AG09309 (cell line): ENCODE measurements around the gene NIF3L1.
A peak's percentile ranks its signal among the peaks of the same experiment; 100 is the strongest.

ENCODE experiments used
- DNase-seq: peaks from one replicate; pipeline ENCODE4 v3.0.0-alpha.2; 2010; ENCODE audit warnings: low read depth
- H3K4me3 ChIP-seq: 2 replicates; pipeline ENCODE4 v1.5.1; 2011; ENCODE audit warnings: mild to moderate bottlenecking, low read depth, low read length, moderate library complexity; ENCODE audit not compliant: control insufficient read depth
- TF ChIP-seq, protein P1 (sequence below): IDR thresholded peaks from 2 replicates; pipeline ENCODE4 v1.5.1; 2011; ENCODE audit warnings: mild to moderate bottlenecking, low read depth, low read length, inconsistent platforms; ENCODE audit not compliant: insufficient read depth, control insufficient read depth; ENCODE audit errors: missing control alignments

NIF3L1 gene

DNA sequence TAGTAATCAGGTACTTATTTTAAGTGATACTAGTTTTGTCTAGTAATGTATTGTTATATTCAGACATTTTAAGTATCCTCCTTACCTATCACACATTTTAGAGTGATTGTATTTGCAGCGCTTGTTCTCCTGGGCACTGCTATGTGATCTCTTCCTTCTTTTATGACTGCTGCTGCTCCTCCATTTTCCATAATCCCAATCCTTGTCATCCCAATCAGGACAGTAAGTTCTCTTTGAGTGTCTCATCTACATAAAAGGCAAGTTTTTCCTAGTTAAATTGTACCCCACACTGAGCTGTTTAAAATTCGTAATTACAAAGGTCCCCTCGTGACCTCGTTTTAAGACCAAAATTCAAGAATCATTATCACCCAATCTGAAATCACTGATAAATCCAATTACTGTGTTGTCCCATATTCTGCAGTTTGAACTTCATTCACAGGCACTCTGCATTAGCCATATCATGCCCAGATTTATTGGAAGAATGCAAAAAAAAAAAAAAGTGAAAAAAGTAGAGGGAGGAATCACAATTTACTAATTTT is 27.5 kb upstream of the NIF3L1 start:
- TF ChIP-seq, protein P1, sequence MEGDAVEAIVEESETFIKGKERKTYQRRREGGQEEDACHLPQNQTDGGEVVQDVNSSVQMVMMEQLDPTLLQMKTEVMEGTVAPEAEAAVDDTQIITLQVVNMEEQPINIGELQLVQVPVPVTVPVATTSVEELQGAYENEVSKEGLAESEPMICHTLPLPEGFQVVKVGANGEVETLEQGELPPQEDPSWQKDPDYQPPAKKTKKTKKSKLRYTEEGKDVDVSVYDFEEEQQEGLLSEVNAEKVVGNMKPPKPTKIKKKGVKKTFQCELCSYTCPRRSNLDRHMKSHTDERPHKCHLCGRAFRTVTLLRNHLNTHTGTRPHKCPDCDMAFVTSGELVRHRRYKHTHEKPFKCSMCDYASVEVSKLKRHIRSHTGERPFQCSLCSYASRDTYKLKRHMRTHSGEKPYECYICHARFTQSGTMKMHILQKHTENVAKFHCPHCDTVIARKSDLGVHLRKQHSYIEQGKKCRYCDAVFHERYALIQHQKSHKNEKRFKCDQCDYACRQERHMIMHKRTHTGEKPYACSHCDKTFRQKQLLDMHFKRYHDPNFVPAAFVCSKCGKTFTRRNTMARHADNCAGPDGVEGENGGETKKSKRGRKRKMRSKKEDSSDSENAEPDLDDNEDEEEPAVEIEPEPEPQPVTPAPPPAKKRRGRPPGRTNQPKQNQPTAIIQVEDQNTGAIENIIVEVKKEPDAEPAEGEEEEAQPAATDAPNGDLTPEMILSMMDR = no peak
- peak overlapping the region; percentile 72 for H3K4me3 ChIP-seq
- no peak for DNase-seq

DNA sequence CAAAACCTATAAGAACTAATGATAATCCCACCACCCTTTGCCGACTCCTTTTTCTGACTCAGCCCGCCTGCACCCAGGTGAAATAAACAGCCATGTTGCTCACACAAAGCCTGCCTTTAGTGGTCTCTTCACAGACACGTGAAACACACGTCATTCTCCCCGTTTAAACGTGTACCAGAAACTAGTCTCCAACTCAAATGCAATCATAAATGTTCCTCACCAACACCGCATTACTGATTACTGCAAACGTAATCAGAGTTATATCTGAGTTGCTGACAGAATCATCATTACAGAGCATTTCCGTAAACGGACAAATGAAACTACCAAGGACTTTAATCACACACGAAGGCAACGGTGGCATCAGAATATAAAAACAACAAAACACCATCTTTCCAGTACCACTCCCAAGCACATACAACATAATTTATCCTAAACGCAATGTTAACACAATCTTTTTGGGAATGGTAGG is 26.6 kb upstream of the NIF3L1 start:
- peak overlapping the region; percentile 72 for H3K4me3 ChIP-seq
- TF ChIP-seq, protein P1 = no peak
- peak; percentile 44 for DNase-seq

- TF ChIP-seq, protein P1 = no peak
- DNase-seq = no peak
- peak overlapping the region; percentile 72 for H3K4me3 ChIP-seq
Measured at GRCh38 chr2:200863782-200864175, 25.4 kb upstream of the NIF3L1 start.

DNA sequence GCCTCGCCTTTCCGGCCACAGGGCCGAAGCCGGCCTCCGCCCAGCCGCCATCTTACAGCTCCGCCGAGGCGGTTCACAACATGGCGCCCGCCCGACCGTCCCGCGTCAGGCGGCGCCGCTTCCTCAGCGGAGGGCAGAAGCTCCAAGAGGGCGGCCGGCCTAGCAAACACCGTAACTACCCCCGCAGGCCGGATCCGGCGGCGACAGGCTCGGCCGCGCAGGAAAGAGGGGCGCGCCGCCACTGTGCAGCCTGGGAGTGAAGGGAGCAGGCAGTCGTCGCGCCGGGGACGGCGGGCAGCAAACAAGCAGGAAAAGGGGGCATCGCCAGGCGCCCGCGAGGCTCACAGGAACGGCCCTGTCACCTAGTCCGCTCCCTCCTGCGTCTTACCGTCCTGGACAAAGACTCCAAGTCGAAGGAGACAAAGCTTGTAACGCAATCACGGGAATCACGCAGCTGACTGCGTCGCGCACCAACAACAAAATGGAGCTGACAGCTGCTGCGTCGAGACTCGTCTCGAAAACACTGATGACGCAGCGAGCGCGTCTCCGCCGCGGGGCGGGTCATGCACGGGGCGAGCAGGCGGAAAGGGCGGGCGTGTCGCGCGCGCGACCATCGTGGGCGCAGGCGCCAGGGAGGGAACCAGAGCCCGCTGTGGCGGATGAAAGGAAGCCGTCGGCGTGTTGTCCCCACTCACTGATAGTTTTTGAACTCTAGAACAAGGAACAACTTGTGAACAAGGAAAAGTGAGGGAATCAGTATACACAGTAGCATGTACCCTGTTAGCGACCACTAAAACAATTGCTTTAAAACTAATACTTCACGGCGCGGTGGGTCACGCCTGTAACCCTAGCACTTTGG is 24.8 kb upstream of the NIF3L1 start, which contains the start of gene CLK1:
CLK1 (minus strand) TSS at position 483 of the 859 bp plus-strand sequence. CDS start 2,796 bp downstream, outside the sequence.
- TF ChIP-seq, protein P1 = no peak
- peak; percentile 70 for DNase-seq

DNA sequence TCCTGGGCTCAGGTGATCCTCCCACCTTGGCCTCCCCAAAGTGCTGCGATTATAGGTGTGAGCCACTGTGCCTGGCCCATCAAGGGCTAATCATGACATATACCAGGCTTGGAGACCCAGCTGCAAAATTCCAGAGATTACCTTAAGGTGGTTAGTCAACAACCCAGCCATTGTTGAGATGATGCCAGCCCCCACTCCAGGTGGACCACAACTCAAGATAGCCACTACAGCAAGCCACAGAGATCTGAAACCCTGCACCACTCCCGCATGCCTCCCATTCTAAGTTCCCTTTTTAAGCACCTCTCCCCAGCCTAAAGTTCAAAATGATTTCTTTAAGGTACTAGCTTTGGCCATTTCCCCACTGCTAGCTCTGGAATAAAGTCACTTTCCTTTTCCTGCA is 20.2 kb upstream of the NIF3L1 start:
- no peak for DNase-seq
- no peak overlapping the region for H3K4me3 ChIP-seq
- TF ChIP-seq, protein P1 = no peak

More for the DNA sequence above, 24.8 kb upstream of the NIF3L1 start, which contains the start of gene CLK1:
- H3K4me3 ChIP-seq = peak within 1 kb of the TSS; percentile 72

DNA sequence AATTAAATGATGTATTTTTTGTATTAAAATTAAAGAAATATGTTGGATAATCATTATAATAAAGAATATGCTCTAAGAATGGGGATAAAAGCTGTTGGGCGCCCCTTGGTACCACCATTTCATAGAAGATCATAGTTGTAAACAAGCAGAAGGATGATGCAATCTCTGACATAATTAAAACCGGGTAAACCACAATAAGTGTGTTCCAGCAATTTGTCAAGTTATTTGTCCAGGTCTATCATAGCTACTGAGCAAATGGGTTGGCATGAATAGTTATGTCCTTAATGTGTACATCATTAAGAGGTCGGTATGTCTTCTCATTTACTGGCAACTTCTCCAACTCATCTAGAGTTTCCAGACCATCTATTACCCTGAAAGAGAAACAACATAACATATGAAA is 18.0 kb upstream of the NIF3L1 start:
- DNase-seq = no peak
- H3K4me3 ChIP-seq = no peak overlapping the region
- TF ChIP-seq, protein P1 = no peak
